ENCODE measurements around the gene CSGALNACT2. TPM values are rescaled to one million over a fixed set of nuclear protein-coding genes. Genes with fewer than 3 reads are reported as not detected.

The CSGALNACT2 gene
- total RNA-seq, 2 experiments from 2014 or later, result 13.2 to 33.6 TPM

- intact Hi-C loops (cut with micrococcal nuclease; ENCODE audit: unreplicated experiment), result loop anchor here (2.0 kb wide), 1 partner anchor 61 kb away; no protein-coding TSS in a partner anchor
- H3K4me3 ChIP-seq (ENCODE audit: low read depth, low read length, poor library complexity, severe bottlenecking), result no peak overlapping the region
- no peak for DNase-seq (ENCODE audit: low spot score)
Observed at GRCh38 chr10:43201545-43202131, 63.4 kb downstream of the CSGALNACT2 start.

DNA sequence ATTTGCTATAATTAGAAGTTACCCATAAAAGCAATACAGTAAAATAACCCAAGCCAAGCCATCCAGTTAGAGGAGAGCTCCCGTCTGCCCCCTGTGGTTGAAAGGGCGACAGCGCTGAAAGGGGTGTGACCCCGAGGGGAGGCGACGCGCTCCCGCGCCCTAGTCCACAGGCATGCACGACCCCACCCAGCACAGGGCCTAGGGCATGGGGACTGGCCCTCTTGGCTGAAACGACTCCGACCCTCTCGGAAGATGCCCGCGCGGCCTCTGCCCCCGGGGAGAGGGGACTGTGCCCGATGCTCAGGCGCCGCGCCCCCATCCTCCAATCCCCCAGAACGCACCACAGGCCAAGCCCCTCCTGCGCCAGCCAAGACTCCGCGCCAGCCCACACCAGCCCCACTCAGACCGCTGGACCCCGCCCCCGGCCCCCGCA lies 64.0 kb downstream of the CSGALNACT2 start:
- intact Hi-C loops (cut with micrococcal nuclease; ENCODE audit: unreplicated experiment), result loop anchor here (2.0 kb wide), 1 partner anchor 61 kb away; no protein-coding TSS in a partner anchor
- peak; percentile 69 for DNase-seq (ENCODE audit: low spot score)
- ChIA-PET CTCF (ENCODE audit: unreplicated experiment) (interaction anchor here (0.7 kb wide), 1 partner anchor 11 kb away, joined by 4 read pairs; no protein-coding TSS in a partner anchor), POLR2A (interaction anchor here (0.6 to 1.6 kb wide), 3 partner anchors 46 to 64 kb away, joined by 4 to 8 read pairs (median 4); partner anchors contain the start of gene CSGALNACT2)
- H3K9me3 ChIP-seq (ENCODE audit: low read length), result no peaks in the 10 kb centered on the region
- no peak overlapping the region; the same call in 1 of the 2 replicates for H2AFZ ChIP-seq (ENCODE audit: low read length)
- H4K20me1 ChIP-seq (ENCODE audit: insufficient read depth, low read length), result no peaks in the 10 kb centered on the region
- H3K4me2 ChIP-seq (ENCODE audit: low read length), result peak overlapping the region; percentile 80
- H3K27ac ChIP-seq (ENCODE audit: low read depth, low read length, poor library complexity, severe bottlenecking), result no peak overlapping the region
- H3K4me1 ChIP-seq (ENCODE audit: insufficient read depth, low read length, poor library complexity, severe bottlenecking), result peaks cover 8% of the 10 kb centered on the region
- H3K9me2 ChIP-seq (ENCODE audit: insufficient read depth, low read length), result no peaks in the 10 kb centered on the region
- no peak for TF ChIP-seq EZH2phosphoT487 (IDR thresholded peaks at IDR 0.05; ENCODE audit: borderline replicate concordance, low read depth, low read length)
- TF ChIP-seq CTCF (conservative IDR thresholded peaks at IDR 0.05; ENCODE audit: low read length), result peak; percentile 85
- peak overlapping the region; percentile 65 for H3K4me3 ChIP-seq (ENCODE audit: low read depth, low read length, poor library complexity, severe bottlenecking)
- no peaks in the 10 kb centered on the region for H3K79me2 ChIP-seq (ENCODE audit: insufficient read depth, low read depth, low read length)
- BruUV-seq (replicated peaks), result no TSS peak
- H3K36me3 ChIP-seq (ENCODE audit: insufficient read depth, low read length), result no peaks in the 10 kb centered on the region

More at GRCh38 chr10:43201545-43202131, 63.4 kb downstream of the CSGALNACT2 start:
- Histone ChIP-seq H4K20me1 (ENCODE audit: insufficient read depth, low read length) (no peaks in the 10 kb centered on the region), H3K9me3 (ENCODE audit: low read length) (no peaks in the 10 kb centered on the region), H3K4me1 (ENCODE audit: insufficient read depth, low read length, poor library complexity, severe bottlenecking) (peaks cover 8% of the 10 kb centered on the region), H3K27ac (ENCODE audit: low read depth, low read length, poor library complexity, severe bottlenecking) (no peak overlapping the region), H2AFZ (ENCODE audit: low read length) (no peak overlapping the region), H3K79me2 (ENCODE audit: insufficient read depth, low read depth, low read length) (no peaks in the 10 kb centered on the region), H3K36me3 (ENCODE audit: insufficient read depth, low read length) (no peaks in the 10 kb centered on the region), H3K4me2 (ENCODE audit: low read length) (peak overlapping the region; percentile 80; the same call in 1 of the 2 replicates), H3K9me2 (ENCODE audit: insufficient read depth, low read length) (no peaks in the 10 kb centered on the region)
- TF ChIP-seq CTCF (conservative IDR thresholded peaks at IDR 0.05; ENCODE audit: low read length) (no peak), EZH2phosphoT487 (IDR thresholded peaks at IDR 0.05; ENCODE audit: borderline replicate concordance, low read depth, low read length) (no peak)
- BruUV-seq (replicated peaks), result no TSS peak
- POLR2A ChIA-PET, result interaction anchor here (0.6 to 1.6 kb wide), 3 partner anchors 47 to 63 kb away, joined by 4 to 8 read pairs (median 4); partner anchors contain the start of gene CSGALNACT2
- CTCF ChIA-PET (ENCODE audit: unreplicated experiment), result interaction anchor here (0.7 kb wide), 1 partner anchor 10 kb away, joined by 4 read pairs; no protein-coding TSS in a partner anchor
